Karpas-422 (cell line): Measurements from ENCODE around the gene TUBA1B. TPM values are rescaled to one million over a fixed set of nuclear protein-coding genes. Genes with fewer than 3 reads are reported as not detected.
"Not testable (repeated sequence)": the region's sequence is repeated elsewhere in the genome, so short reads cannot be mapped to it uniquely, and the experiment has no call there.

Experiments
- DNase-seq: peaks from one replicate; pipeline ENCODE4 v3.0.0-alpha.2; 2015
- H2AFZ ChIP-seq: fragments of 200-600 bp; sonication (generic); 2 replicates; pipeline ENCODE4 v1.6.1; 2014; ENCODE audit warnings: antibody characterized with exemption, low read length, mixed read lengths
- H3K27ac ChIP-seq: fragments of 200-600 bp; sonication (generic); 2 replicates; pipeline ENCODE4 v1.5.1; 2014; ENCODE audit warnings: mild to moderate bottlenecking, low read length, moderate library complexity
- H3K27me3 ChIP-seq: fragments of 200-600 bp; sonication (generic); 2 replicates; pipeline ENCODE4 v1.6.1; 2014; ENCODE audit warnings: low read length, mixed read lengths
- H3K36me3 ChIP-seq: fragments of 200-600 bp; sonication (generic); 2 replicates; pipeline ENCODE4 v1.6.1; 2014; ENCODE audit warnings: low read length, mixed read lengths; ENCODE audit not compliant: insufficient read depth
- H3K4me1 ChIP-seq: fragments of 200-600 bp; sonication (generic); 2 replicates; pipeline ENCODE4 v1.6.1; 2014; ENCODE audit warnings: mild to moderate bottlenecking, low read length, mixed read lengths
- H3K4me2 ChIP-seq: fragments of 200-600 bp; sonication (generic); 2 replicates; pipeline ENCODE4 v1.6.1; 2014; ENCODE audit warnings: low read length, low read depth, mild to moderate bottlenecking; ENCODE audit not compliant: poor library complexity, severe bottlenecking
- H3K4me3 ChIP-seq: fragments of 200-600 bp; sonication (generic); 2 replicates; pipeline ENCODE4 v1.5.1; 2014; ENCODE audit warnings: mild to moderate bottlenecking, antibody characterized with exemption, low read length, mixed read lengths
- H3K79me2 ChIP-seq: fragments of 200-600 bp; sonication (generic); 2 replicates; pipeline ENCODE4 v1.6.1; 2014; ENCODE audit warnings: mild to moderate bottlenecking, low read length, mixed read lengths
- H3K9ac ChIP-seq: fragments of 200-600 bp; sonication (generic); 2 replicates; pipeline ENCODE4 v1.6.0; 2014; ENCODE audit warnings: low read length
- H3K9me2 ChIP-seq: fragments of 200-600 bp; sonication (generic), shearing (Covaris generic); replicated peaks from 2 replicates; pipeline ENCODE4 v1.6.0; 2014; ENCODE audit warnings: mild to moderate bottlenecking, low read length, moderate library complexity; ENCODE audit not compliant: insufficient read depth
- H3K9me3 ChIP-seq: fragments of 300-700, 200-600 bp; sonication (generic); 2 replicates; pipeline ENCODE4 v1.6.1; 2014; ENCODE audit warnings: low read length, mixed read lengths
- H4K20me1 ChIP-seq: fragments of 200-600 bp; sonication (generic); 2 replicates; pipeline ENCODE4 v1.6.1; 2014; ENCODE audit warnings: mild to moderate bottlenecking, antibody characterized with exemption, low read length, low read depth; ENCODE audit not compliant: insufficient read depth
- total RNA-seq: library from RNA; depleted of rRNA; stranded (reverse); fragments of >200 nt; shearing (Covaris generic); gene quantifications from 2 replicates; pipeline ENCODE4 v1.2.3, GENCODE V29; 2014; ENCODE audit warnings: low replicate concordance; rRNA removed

The TUBA1B gene
- total RNA-seq, result 770 and 904 TPM in 2 replicates

DNA sequence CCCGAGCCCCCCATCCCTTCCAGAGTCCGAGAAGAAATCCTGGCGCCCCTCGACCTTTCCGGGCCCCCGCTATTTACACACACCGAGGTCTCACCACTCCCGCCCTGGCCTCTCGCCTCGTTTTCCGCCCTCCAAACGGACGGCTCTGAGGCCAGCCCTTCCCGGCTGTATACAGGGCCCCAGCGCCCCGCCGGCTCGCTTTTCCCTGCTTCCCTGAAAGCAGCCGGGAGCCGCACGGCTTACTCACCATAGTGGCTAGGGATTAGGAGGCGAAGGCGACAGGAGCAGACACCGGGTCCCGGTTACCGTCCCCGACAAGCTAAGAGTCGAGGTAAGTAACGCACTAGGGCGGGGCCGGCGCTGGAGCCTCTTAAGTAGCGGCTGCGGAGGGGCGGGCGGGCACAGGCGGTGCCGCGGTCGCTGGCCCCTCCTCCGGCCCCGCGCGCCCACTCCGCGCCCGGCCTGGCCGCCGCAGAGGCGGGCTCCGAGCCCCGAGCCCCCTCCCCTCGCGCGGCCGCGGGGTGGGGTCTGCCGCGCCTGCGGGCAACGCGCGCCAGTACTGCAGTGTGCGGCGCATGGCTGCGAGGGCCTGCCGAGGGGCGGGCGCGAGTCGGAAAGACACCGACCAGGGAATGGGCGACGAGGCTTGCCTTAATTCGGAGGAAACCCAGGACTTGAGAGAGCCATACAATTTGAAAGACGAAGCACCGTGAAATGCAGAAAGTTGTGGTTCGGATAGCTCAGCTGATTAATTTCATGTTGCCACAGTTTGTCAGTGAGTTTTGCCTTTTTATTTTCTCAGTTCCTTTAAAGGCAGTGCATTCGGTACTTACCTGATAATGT is at the start of gene TUBA1B:
Gene TUBA1B (minus strand): TSS at position 345 of the 843 bp plus-strand sequence. CDS start 95 bp downstream, at position 250.
- no peaks in the 10 kb centered on the region for H3K9me3 ChIP-seq
- peak within 1 kb of the TSS; percentile 97 for H3K9ac ChIP-seq
- H3K4me3 ChIP-seq, result peak within 1 kb of the TSS; percentile 92
- peaks cover 35% of the 10 kb centered on the region for H3K4me1 ChIP-seq
- no peaks in the 10 kb centered on the region for H3K27me3 ChIP-seq
- H2AFZ ChIP-seq, result peak within 1 kb of the TSS; percentile 67; the same call in 1 of the 2 replicates
- H3K9me2 ChIP-seq, result no peaks in the 10 kb centered on the region
- H4K20me1 ChIP-seq, result peaks cover 18% of the 10 kb centered on the region
- H3K27ac ChIP-seq, result peak within 1 kb of the TSS; percentile 95
- peaks cover 26% of the 10 kb centered on the region for H3K79me2 ChIP-seq
- H3K36me3 ChIP-seq, result peaks cover 29% of the 10 kb centered on the region
- peak; percentile 96 for DNase-seq
- peak within 1 kb of the TSS; percentile 87 for H3K4me2 ChIP-seq

- Histone ChIP-seq H3K79me2 (no peaks in the 10 kb centered on the region), H4K20me1 (no peaks in the 10 kb centered on the region), H3K36me3 (no peaks in the 10 kb centered on the region), H3K27me3 (no peaks in the 10 kb centered on the region), H3K4me1 (peaks cover 9% of the 10 kb centered on the region), H3K9ac (no peak overlapping the region), H3K4me2 (no peak overlapping the region), H3K4me3 (no peak overlapping the region), H2AFZ (no peak overlapping the region), H3K9me2 (no peaks in the 10 kb centered on the region), H3K9me3 (0 out of 2 replicates have a peak, but pooled peaks cover 2% of the 10 kb centered on the region), H3K27ac (no peak overlapping the region)
- no peak for DNase-seq
Observed at GRCh38 chr12:49174218-49174617, 43.0 kb upstream of the TUBA1B start.

DNA sequence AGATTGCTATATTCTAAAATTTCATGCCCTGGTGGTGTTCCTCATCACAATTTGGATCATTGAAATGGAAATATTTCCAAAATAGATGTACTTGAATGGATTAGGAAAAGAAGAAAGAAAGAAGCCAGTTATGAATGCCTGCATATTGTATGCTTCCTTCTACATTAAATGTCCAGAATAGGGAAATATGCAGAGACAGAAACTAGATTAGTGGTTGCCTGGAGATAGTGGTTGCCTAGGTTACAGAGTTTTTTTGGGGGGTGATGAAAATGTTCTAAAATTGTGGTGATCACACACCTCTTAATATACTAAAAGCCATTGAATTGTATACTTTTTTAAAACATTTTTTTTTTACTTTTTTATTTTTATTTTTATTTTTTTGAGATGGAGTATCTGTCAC is 39.7 kb upstream of the TUBA1B start:
- peak overlapping the region; percentile 11 for H3K4me2 ChIP-seq
- H3K9ac ChIP-seq, result no peak overlapping the region
- no peaks in the 10 kb centered on the region for H4K20me1 ChIP-seq
- H3K9me3 ChIP-seq, result no peaks in the 10 kb centered on the region
- no peak overlapping the region for H3K27ac ChIP-seq
- no peak overlapping the region for H3K4me3 ChIP-seq
- no peak overlapping the region for H2AFZ ChIP-seq
- H3K27me3 ChIP-seq, result no peaks in the 10 kb centered on the region
- H3K36me3 ChIP-seq, result no peaks in the 10 kb centered on the region
- no peaks in the 10 kb centered on the region for H3K79me2 ChIP-seq
- no peak for DNase-seq
- peaks cover 9% of the 10 kb centered on the region for H3K4me1 ChIP-seq
- H3K9me2 ChIP-seq, result no peaks in the 10 kb centered on the region

GRCh38 chr12:49165114-49165513 is 33.9 kb upstream of the TUBA1B start:
- Histone ChIP-seq H3K9me2 (no peaks in the 10 kb centered on the region), H3K27ac (no peak overlapping the region), H4K20me1 (no peaks in the 10 kb centered on the region), H3K9me3 (no peaks in the 10 kb centered on the region), H3K27me3 (no peaks in the 10 kb centered on the region), H3K4me3 (no peak overlapping the region), H3K4me1 (peaks cover 21% of the 10 kb centered on the region), H3K9ac (no peak overlapping the region), H3K36me3 (no peaks in the 10 kb centered on the region), H3K79me2 (no peaks in the 10 kb centered on the region), H2AFZ (no peak overlapping the region), H3K4me2 (no peak overlapping the region)
- no peak for DNase-seq

- Histone ChIP-seq H3K4me1 (peaks cover 20% of the 10 kb centered on the region), H3K4me2 (peak overlapping the region; percentile 67)
- not testable (repeated sequence) for H3K27me3 ChIP-seq, H3K4me3 ChIP-seq, H3K79me2 ChIP-seq, H2AFZ ChIP-seq, H3K36me3 ChIP-seq, H3K9me2 ChIP-seq, H3K9ac ChIP-seq, H3K27ac ChIP-seq, DNase-seq, H4K20me1 ChIP-seq, H3K9me3 ChIP-seq
Observed at GRCh38 chr12:49161901-49162300, 30.7 kb upstream of the TUBA1B start.

DNA sequence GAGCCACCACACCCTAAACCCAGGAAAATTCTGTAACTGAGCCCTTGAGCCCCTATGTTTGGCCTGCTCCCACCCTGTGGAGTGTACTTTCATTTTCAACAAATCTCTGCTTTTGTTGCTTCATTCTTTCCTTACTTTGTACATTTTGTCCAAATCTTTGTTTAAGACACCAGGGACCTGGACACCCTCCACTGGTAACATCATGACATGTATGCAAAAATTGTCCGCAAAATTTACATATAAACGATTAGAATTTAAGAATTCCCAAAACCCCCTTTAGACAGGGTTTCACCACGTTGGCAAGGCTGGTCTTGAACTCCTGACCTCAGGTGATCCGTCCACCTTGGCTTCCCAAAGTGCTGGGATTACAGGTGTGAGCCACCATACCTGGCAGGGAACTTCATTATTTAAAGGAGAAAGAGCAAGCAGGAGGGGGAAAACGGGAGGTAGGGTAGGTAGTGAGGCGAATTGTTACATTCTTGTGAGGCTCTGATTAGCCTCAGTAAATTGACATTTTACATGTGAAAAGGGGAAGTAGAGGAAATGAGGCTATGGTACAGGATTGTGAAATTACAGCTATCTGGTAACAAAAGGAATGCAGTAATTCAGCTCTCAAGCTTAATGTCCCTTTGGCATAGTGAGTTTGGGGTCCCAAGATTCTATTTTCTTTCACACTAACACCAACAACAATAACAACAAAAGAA is 30.0 kb upstream of the TUBA1B start:
- peak overlapping the region; percentile 33; the same call in 1 of the 2 replicates for H3K9ac ChIP-seq
- H3K4me2 ChIP-seq, result peak overlapping the region; percentile 67
- H3K79me2 ChIP-seq, result no peaks in the 10 kb centered on the region
- H4K20me1 ChIP-seq, result no peaks in the 10 kb centered on the region
- H2AFZ ChIP-seq, result no peak overlapping the region
- peak overlapping the region; percentile 57 for H3K4me3 ChIP-seq
- H3K27ac ChIP-seq, result no peak overlapping the region
- H3K27me3 ChIP-seq, result no peaks in the 10 kb centered on the region
- peak; percentile 71 for DNase-seq
- H3K36me3 ChIP-seq, result no peaks in the 10 kb centered on the region
- peaks cover 20% of the 10 kb centered on the region for H3K4me1 ChIP-seq
- no peaks in the 10 kb centered on the region for H3K9me2 ChIP-seq
- no peaks in the 10 kb centered on the region for H3K9me3 ChIP-seq

DNA sequence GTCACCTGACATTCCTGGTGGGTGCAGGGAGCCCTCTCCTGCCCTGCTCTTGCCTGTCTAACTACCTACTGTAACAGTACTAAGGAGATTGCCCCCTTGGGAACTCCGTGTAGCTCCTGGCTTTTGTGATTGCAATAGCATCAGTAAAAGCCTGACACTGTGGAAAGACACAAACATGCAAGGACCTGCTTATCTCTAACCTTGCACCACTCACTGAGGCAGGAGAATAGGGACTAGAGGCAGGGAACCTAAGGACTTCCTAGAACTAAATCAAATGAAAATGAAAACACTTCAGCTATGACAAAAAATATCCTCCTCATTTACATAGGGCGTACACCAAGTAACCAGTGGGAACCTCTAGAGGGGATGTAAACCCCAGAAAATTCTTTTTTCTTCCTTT is 29.2 kb upstream of the TUBA1B start:
- Histone ChIP-seq H3K4me3 (peak overlapping the region; percentile 57), H3K4me2 (peak overlapping the region; percentile 67)
- peak; percentile 55 for DNase-seq

DNA sequence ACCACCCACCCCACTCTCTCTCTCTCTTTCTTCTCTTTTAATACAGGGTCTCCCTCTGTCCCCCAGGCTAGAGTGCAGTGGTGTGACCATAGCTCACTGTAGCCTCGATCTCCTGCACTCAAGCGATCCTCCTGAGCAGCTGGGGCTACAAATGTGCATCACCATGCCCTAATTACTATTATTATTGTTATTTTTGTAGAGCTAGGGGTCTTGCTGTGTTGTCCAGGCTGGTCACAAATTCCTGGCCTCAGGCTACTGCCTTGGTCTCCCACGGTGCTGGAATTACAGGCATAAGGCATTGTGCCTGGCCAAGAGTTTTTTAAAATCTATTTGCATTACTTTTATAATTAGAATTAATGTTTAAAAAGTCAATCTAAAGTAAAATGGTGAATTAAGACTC is 23.0 kb upstream of the TUBA1B start:
- Histone ChIP-seq H3K4me3 (no peak overlapping the region), H3K4me2 (no peak overlapping the region), H3K9ac (no peak overlapping the region), H2AFZ (no peak overlapping the region), H4K20me1 (no peaks in the 10 kb centered on the region), H3K36me3 (no peaks in the 10 kb centered on the region), H3K9me2 (no peaks in the 10 kb centered on the region), H3K4me1 (no peaks in the 10 kb centered on the region), H3K27ac (no peak overlapping the region), H3K27me3 (no peaks in the 10 kb centered on the region), H3K9me3 (no peaks in the 10 kb centered on the region), H3K79me2 (no peaks in the 10 kb centered on the region)
- no peak for DNase-seq

More for the DNA sequence above, 29.2 kb upstream of the TUBA1B start:
- Histone ChIP-seq H3K27me3 (no peaks in the 10 kb centered on the region), H3K36me3 (no peaks in the 10 kb centered on the region), H3K27ac (no peak overlapping the region), H2AFZ (no peak overlapping the region; the same call in 1 of the 2 replicates), H4K20me1 (no peaks in the 10 kb centered on the region), H3K9me2 (no peaks in the 10 kb centered on the region), H3K79me2 (no peaks in the 10 kb centered on the region), H3K9me3 (no peaks in the 10 kb centered on the region), H3K9ac (0 out of 2 replicates have a peak overlapping the region, but pooled peaks have one; percentile 33), H3K4me1 (peaks cover 20% of the 10 kb centered on the region)
